KBM-7 (cell line): ENCODE results near the gene GPAM.
"Not testable (repeated sequence)": the region's sequence is repeated elsewhere in the genome, so short reads cannot be mapped to it uniquely, and the experiment has no call there.

Source experiments
- DNase-seq: peaks from one replicate; pipeline ENCODE4 v3.0.0-alpha.2; 2015
- in situ Hi-C: fragments of 300-500 bp; cut with MboI; formaldehyde crosslinking; loops from 2 replicates; pipeline ENCODE4 v1.14.3; 2020; ENCODE audit warnings: low sequenced_read_pairs, low pct_unique_long_range_greater_than_20kb, mixed read lengths

Gene GPAM

DNA sequence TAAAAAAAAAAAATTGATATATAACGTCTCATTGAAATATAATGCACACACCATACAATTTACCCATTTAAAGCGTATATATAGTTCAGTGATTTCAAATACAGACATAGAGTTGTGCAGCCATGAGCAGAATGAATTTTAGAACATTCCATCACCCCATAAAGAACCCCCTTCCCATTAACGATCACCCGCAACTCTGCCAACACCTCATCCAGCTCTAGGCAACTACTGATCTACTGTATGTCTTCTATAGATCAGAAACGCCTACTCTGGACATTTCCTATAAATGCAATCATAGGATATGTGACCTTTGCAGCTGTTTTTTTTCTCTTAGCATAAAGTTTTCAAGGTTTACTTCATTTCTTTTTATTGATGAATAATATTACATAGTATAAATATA lies 33.4 kb upstream of the GPAM start:
- in situ Hi-C loops: no loop called here
- no peak for DNase-seq

- DNase-seq: no peak
- in situ Hi-C loops: no loop called here
Measured at GRCh38 chr10:112216151-112216550, 32.6 kb upstream of the GPAM start.

GRCh38 chr10:112215342-112215774 lies 31.8 kb upstream of the GPAM start:
- no peak for DNase-seq
- in situ Hi-C loops: no loop called here

- DNase-seq: no peak
- in situ Hi-C loops: no loop called here
Measured at GRCh38 chr10:112214298-112214926, 30.8 kb upstream of the GPAM start.

- DNase-seq: no peak
- in situ Hi-C loops: no loop called here
Measured at GRCh38 chr10:112213836-112214235, 30.3 kb upstream of the GPAM start.

- in situ Hi-C loops: no loop called here
- DNase-seq: no peak
Measured at GRCh38 chr10:112213098-112213823, 29.7 kb upstream of the GPAM start.

DNA sequence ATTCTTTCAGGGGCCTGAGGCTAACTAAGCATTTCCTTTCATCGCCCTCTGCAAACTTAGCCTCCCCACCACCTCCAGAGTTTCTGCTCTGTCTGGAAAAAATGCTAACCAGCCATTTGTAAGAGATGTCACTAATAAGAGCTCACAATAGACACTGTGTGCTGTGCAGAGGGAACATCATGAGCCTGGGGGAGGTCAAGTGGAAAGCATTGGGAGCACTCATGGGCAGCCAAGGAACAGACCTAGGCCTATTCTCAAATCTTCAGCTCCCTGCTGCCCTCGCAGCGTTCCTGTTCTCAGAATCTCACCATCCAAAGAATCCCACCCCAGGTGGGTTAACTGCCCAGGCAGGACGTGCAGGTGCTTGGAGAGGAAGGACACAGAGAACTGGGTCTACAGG lies 27.1 kb upstream of the GPAM start:
- no peak for DNase-seq
- in situ Hi-C loops: no loop called here

DNA sequence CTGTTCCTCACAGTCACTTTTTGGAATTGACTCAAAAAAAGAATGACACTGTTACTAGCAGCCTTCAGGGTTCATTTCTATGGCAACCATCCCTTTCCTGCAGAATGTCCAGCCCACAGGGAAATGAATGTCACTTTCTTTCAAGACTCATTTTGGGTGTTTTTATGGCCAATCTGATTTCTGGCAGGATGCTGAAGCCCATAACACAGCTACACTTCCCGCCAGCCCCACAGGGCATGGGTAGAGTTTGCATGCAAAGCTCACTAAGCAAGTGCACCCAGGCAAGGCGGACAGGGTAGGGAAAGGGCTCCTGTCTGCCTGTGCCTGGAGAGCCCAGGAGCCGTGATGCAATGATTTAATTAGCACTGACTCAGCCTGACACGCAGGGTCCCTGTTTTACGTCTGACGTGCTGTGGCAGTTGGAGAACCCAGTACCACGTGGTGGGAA lies 26.1 kb upstream of the GPAM start:
- in situ Hi-C loops: no loop called here
- no peak for DNase-seq

DNA sequence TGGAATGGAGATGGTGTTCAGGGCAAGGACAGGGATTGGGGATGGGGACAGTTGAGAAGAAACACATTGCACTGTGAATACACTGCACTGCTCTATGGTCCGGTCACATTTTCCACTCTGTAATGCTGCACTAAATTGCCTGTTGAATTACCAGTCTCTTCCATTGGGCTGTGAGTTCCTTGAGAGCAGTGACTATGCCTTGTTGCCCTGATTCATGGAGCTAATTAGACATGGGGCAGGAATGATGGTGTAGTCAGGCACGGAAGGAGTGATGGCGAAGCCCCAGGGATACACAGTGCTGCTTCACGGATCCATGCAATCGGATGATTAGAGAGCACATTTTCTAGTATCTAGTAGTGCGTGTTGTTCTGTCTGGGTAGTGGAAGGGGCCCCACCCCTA lies 25.4 kb upstream of the GPAM start:
- DNase-seq: no peak
- in situ Hi-C loops: no loop called here

DNA sequence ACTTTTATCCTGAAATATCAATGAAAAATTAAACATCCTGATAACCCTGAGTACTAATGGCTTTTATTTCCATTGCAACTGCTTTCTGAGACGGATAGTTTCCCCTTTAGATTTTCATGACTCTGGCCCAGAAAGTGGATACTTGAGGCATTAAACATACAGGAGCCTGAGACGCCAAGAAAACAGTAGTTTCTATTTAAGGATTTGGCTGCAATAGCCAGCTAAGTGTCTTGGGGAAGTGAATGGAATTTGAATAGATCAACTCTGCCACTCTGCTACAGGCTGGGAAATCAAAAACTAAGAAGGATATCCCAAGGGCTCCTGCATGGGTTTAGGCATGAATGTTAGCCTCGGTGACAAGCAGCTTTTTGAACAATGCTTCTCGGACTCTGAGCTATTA lies 24.7 kb upstream of the GPAM start:
- in situ Hi-C loops: no loop called here
- no peak for DNase-seq

GRCh38 chr10:112203328-112204076 lies 19.9 kb upstream of the GPAM start:
- in situ Hi-C loops: no loop called here
- no peak for DNase-seq

GRCh38 chr10:112202561-112203241 lies 19.1 kb upstream of the GPAM start:
- no peak for DNase-seq
- in situ Hi-C loops: no loop called here

- in situ Hi-C loops: no loop called here
- DNase-seq: no peak
Measured at GRCh38 chr10:112202076-112202475, 18.5 kb upstream of the GPAM start.

DNA sequence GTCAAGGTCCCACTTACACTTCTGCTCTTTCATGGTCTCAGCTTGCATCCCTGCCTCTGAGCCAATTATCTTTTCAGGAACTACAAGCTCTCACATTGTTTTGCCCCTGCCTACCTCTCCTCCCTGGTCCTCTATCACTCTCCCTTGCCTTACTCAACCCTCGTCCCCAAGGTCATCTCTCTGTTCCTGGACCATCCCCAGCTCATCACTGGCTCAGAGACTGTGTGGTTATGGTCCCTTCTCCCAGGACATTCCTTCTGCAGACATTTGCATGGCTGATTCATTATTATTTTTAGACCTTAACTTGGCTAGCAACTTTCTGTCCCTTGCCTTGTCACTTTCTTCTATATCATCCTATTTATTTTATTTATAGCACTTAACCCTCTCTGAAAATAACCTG lies 17.8 kb upstream of the GPAM start:
- no peak for DNase-seq
- in situ Hi-C loops: no loop called here

DNA sequence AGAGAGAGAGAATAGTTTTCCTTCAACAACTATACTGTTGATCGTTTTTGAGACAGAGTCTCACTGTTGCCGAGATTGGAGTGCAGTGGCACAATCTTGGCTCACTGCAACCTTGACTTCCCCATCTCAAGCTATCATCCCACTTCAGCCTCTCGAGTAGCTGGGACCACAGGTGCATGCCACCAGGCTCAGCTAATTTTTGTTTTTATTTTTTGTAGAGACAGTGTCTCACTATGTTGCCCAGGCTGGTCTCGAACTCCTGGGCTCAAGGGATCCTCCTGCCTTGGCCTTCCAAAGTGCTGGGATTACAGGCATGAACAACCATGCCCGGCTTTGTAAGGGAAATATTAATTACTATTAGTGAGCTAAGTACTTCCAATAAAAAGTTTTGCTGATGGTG lies 16.7 kb upstream of the GPAM start:
- in situ Hi-C loops, DNase-seq: not testable (repeated sequence)

DNA sequence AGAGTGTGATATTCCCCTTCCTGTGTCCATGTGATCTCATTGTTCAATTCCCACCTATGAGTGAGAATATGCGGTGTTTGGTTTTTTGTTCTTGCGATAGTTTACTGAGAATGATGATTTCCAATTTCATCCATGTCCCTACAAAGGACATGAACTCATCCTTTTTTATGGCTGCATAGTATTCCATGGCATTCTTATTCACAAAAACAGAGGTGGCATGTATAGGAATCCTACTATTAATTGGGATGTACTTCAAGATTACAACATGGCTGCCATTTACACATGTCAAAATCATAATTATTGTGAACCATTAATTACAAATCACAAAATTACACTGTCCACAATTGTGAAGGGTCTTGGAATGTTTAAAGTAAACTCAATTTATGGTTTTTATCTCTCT lies 14.1 kb upstream of the GPAM start:
- in situ Hi-C loops, DNase-seq: not testable (repeated sequence)

- in situ Hi-C loops: no loop called here
Measured at GRCh38 chr10:112195224-112195623, 11.7 kb upstream of the GPAM start.

DNA sequence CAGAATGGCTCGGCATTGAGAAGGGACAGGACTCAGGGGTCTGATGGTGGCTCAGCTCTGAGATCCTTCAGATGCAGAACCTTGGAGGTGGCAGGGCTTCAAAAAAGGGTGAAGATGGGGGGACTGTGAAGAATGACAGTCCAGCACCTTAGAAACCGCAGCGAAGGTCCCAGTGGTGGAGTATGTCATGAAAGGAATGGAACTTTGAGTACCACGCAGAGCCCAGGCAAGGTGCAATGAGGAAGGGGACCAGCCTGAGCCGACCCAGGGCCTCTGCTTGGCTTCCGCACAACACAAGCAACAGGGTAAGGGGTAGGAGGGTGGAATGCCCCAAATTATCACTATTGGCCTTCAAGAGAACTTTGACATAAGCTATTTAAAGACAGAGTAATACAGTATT lies 8.2 kb upstream of the GPAM start:
- no peak for DNase-seq
- in situ Hi-C loops: no loop called here

More at GRCh38 chr10:112195224-112195623, 11.7 kb upstream of the GPAM start:
- no peak for DNase-seq

GRCh38 chr10:112191041-112191590 lies 7.6 kb upstream of the GPAM start:
- in situ Hi-C loops: no loop called here
- DNase-seq: no peak
